ENCODE data around the gene DGKZ. TPM values are rescaled to one million over a fixed set of nuclear protein-coding genes. Genes with fewer than 3 reads are reported as not detected.
A peak's percentile ranks its signal among the peaks of the same experiment; 100 is the strongest.

DGKZ gene
- total and polyA plus RNA-seq, 3 experiments from 2014 or later = 85.8 to 87.4 (median 87.2) TPM

- CTCF ChIA-PET = interaction anchor here (1.3 to 1.7 kb wide), 2 partner anchors 8 to 28 kb away, joined by 4 to 6 read pairs; no protein-coding TSS in a partner anchor
- peak within 1 kb of the TSS; percentile 43 for H3K27ac ChIP-seq (ENCODE audit: low read depth, low read length)
Measured at GRCh38 chr11:46381048-46381818, 34.0 kb downstream of the DGKZ start, which contains the start of gene MDK. Gene MDK (plus strand): TSS chr11:46381669. CDS start chr11:46382058, 389 bp downstream.

DNA sequence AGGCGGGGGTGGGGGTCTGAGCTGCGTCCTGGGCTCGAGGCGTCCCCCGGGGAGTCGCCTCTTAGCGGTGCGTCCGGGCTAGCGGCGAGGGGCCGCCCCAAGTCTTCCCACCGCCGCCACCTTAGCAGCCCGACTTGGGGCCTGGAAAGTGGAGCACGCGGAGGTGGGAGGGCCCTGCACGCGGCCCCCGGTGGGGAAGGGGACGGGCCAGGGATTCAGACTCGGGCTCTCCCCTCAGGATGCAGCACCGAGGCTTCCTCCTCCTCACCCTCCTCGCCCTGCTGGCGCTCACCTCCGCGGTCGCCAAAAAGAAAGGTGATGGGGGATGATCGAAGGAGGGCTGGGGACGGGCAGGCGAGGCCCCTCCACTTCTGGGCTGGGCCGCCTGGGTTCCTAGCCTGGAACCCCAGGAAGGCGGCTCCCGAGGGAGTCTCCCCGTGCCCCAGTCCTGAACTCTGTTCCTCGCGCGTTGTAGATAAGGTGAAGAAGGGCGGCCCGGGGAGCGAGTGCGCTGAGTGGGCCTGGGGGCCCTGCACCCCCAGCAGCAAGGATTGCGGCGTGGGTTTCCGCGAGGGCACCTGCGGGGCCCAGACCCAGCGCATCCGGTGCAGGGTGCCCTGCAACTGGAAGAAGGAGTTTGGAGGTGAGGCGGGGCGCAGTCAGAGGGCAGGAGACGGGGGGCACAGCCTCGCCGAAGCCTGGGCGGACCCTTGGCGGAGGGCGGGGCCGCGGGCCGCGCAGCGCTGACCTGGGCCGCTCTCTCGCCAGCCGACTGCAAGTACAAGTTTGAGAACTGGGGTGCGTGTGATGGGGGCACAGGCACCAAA is 34.8 kb downstream of the DGKZ start:
- POLR2A ChIA-PET = interaction anchor here (0.5 kb wide), 1 partner anchor 22 kb away, joined by 4 read pairs; no protein-coding TSS in a partner anchor
- CTCF ChIA-PET = no interaction called here
- H3K27me3 ChIP-seq (ENCODE audit: insufficient read depth, low read length, poor library complexity, severe bottlenecking) = peaks cover 16% of the 10 kb centered on the region
- no peak overlapping the region for H3K27ac Mint-ChIP-seq
- H3K4me1 Mint-ChIP-seq = peaks cover 5 to 24% (median 6%) of the 10 kb centered on the region in 3 donors
- H3K27me3 Mint-ChIP-seq = peaks cover 26 to 40% of the 10 kb centered on the region in 2 donors
- no peaks in the 10 kb centered on the region for H3K9me3 ChIP-seq (ENCODE audit: low read length)
- H3K4me3 ChIP-seq (ENCODE audit: low read length) = peak overlapping the region; percentile 28
- H3K4me1 ChIP-seq (ENCODE audit: insufficient read depth, low read length) = peaks cover 12% of the 10 kb centered on the region
- DNase-seq = no peak
- peaks cover 0 to 16% (median 11%) of the 10 kb centered on the region in 3 donors for H3K36me3 Mint-ChIP-seq
- peak overlapping the region; percentile 54 to 79 (median 69) for H3K4me3 Mint-ChIP-seq
- no peaks in the 10 kb centered on the region for H3K36me3 ChIP-seq (ENCODE audit: insufficient read depth, low read length)
- no peak overlapping the region for H3K27ac ChIP-seq (ENCODE audit: low read depth, low read length)
- peaks cover 0 to 3% (median 0%) of the 10 kb centered on the region in 5 donors for H3K9me3 Mint-ChIP-seq

More at GRCh38 chr11:46381048-46381818, 34.0 kb downstream of the DGKZ start, which contains the start of gene MDK:
- Mint-ChIP-seq H3K27me3 (peaks cover 20 to 32% of the 10 kb centered on the region in 2 donors), H3K4me1 (peaks cover 5 to 24% (median 6%) of the 10 kb centered on the region in 3 donors), H3K4me3 (peak within 1 kb of the TSS; percentile 61 to 90 (median 75)), H3K27ac (peak within 1 kb of the TSS in 2 of 8 donors; percentile 9 to 26), H3K9me3 (peaks cover 0 to 3% (median 0%) of the 10 kb centered on the region in 5 donors), H3K36me3 (peaks cover 0 to 24% (median 5%) of the 10 kb centered on the region in 3 donors)
- H3K4me1 ChIP-seq (ENCODE audit: insufficient read depth, low read length) = peaks cover 12% of the 10 kb centered on the region
- DNase-seq = no peak
- no peaks in the 10 kb centered on the region for H3K9me3 ChIP-seq (ENCODE audit: low read length)
- H3K4me3 ChIP-seq (ENCODE audit: low read length) = peak within 1 kb of the TSS; percentile 59
- H3K27me3 ChIP-seq (ENCODE audit: insufficient read depth, low read length, poor library complexity, severe bottlenecking) = peaks cover 16% of the 10 kb centered on the region
- peaks cover 4% of the 10 kb centered on the region for H3K36me3 ChIP-seq (ENCODE audit: insufficient read depth, low read length)
- POLR2A ChIA-PET = interaction anchor here (1.3 kb wide), 1 partner anchor 31 kb away, joined by 5 read pairs; no protein-coding TSS in a partner anchor

DNA sequence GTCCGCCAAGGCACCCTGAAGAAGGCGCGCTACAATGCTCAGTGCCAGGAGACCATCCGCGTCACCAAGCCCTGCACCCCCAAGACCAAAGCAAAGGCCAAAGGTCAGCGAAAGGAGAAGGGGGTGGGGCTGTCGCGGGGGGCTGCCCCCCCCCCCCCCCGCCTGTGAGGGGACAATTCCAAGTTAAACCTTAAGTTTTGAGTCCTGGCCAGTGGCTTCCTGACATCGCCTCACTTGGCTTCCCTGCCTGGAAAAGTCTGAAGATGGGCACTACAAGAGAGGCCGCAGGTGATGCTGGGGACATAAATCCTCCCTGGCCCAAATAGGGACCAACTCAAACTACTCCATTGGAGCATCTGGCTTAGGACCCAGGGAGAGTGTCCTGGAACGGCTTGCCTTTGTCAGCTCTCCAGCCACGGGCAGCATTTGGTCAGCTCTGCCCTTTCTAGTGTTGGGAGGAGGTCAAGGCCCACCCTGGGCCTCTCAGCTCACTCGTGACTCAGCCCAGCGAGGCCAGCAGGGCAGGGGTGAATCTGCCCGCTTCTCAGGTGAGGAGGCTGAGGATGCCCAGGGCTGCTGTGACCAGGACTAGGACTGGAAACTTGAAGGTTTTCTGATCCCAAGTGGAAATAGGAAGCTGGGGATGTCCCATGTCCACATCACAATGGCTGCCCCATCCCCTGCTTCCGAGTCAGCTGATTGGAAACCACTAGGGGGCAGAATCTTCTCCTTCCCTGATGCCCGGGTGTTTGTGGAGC is 35.6 kb downstream of the DGKZ start:
- no peaks in the 10 kb centered on the region for H3K9me3 ChIP-seq (ENCODE audit: low read length)
- peaks cover 12% of the 10 kb centered on the region for H3K4me1 ChIP-seq (ENCODE audit: insufficient read depth, low read length)
- peak overlapping the region; percentile 28 for H3K4me3 ChIP-seq (ENCODE audit: low read length)
- peaks cover 16% of the 10 kb centered on the region for H3K27me3 ChIP-seq (ENCODE audit: insufficient read depth, low read length, poor library complexity, severe bottlenecking)
- Mint-ChIP-seq H3K27me3 (peaks cover 30 to 46% of the 10 kb centered on the region in 2 donors), H3K36me3 (peaks cover 0 to 8% (median 7%) of the 10 kb centered on the region in 3 donors), H3K4me3 (peak overlapping the region in 3 of 7 donors; percentile 54 to 56 (median 55)), H3K4me1 (peaks cover 5 to 24% (median 9%) of the 10 kb centered on the region in 3 donors), H3K27ac (no peak overlapping the region), H3K9me3 (peaks cover 0 to 3% (median 0%) of the 10 kb centered on the region in 5 donors)
- CTCF ChIA-PET = interaction anchor here (1.5 kb wide), 1 partner anchor 10 kb away, joined by 6 read pairs; no protein-coding TSS in a partner anchor
- H3K36me3 ChIP-seq (ENCODE audit: insufficient read depth, low read length) = no peaks in the 10 kb centered on the region
- H3K27ac ChIP-seq (ENCODE audit: low read depth, low read length) = no peak overlapping the region
- DNase-seq = no peak
- POLR2A ChIA-PET = interaction anchor here (0.5 kb wide), 1 partner anchor 23 kb away, joined by 4 read pairs; no protein-coding TSS in a partner anchor

GRCh38 chr11:46383404-46383758 is 36.1 kb downstream of the DGKZ start:
- H3K9me3 ChIP-seq (ENCODE audit: low read length) = no peaks in the 10 kb centered on the region
- H3K27me3 Mint-ChIP-seq = peaks cover 35 to 52% of the 10 kb centered on the region in 2 donors
- H3K4me1 ChIP-seq (ENCODE audit: insufficient read depth, low read length) = peaks cover 12% of the 10 kb centered on the region
- peaks cover 11 to 30% (median 14%) of the 10 kb centered on the region in 3 donors for H3K4me1 Mint-ChIP-seq
- H3K36me3 ChIP-seq (ENCODE audit: insufficient read depth, low read length) = no peaks in the 10 kb centered on the region
- H3K4me3 ChIP-seq (ENCODE audit: low read length) = no peak overlapping the region
- CTCF ChIA-PET = interaction anchor here (1.5 kb wide), 1 partner anchor 9 kb away, joined by 6 read pairs; no protein-coding TSS in a partner anchor
- H3K27me3 ChIP-seq (ENCODE audit: insufficient read depth, low read length, poor library complexity, severe bottlenecking) = peaks cover 21% of the 10 kb centered on the region
- H3K27ac ChIP-seq (ENCODE audit: low read depth, low read length) = no peak overlapping the region
- H3K27ac Mint-ChIP-seq = no peak overlapping the region
- POLR2A ChIA-PET = no interaction called here
- peaks cover 0 to 3% (median 0%) of the 10 kb centered on the region in 5 donors for H3K9me3 Mint-ChIP-seq
- H3K36me3 Mint-ChIP-seq = peaks cover 0 to 6% (median 2%) of the 10 kb centered on the region in 3 donors
- DNase-seq = no peak
- peak overlapping the region in 4 of 7 donors; percentile 34 to 56 (median 45) for H3K4me3 Mint-ChIP-seq

- DNase-seq = no peak
Measured at GRCh38 chr11:46383974-46384701, 36.9 kb downstream of the DGKZ start.

DNA sequence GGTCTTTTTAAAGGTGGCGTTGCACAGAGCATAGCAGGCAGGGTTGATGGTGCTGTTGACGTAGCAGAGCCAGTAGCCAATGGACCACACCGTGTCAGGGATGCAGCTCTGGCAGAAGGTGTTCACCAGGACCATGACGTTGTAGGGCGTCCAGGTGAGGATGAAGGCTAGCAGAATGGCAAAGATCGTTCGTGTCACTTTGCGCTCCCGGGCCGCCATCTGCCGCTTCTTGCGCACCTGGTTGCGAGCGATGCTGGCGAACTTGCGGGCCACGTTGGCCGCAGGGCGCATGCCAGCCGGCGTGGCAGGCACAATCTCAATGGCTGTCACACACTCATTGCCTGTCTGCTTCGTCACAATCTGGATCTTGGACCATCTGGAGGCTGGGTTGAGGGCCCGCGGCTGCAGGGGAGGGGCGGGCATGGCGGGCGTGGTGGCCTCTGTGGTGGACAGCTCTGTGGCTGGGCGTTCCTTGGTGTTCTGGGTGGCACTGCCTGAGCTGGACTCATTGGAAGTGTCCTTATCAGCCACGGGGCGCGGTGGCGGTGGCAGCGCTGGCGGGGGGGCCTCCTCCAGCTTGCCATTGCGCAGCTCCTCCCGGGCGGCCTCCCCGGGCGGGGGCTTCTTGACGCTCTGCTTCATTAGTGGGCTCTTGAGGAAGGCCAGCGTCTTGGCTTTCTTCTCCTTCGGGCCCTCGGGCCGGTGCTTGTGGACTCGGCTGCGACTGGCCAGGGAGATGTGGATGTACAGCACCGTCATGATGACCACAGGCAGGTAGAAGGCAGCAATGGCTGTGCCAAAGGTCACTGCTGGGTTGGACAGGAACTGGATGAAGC is 38.1 kb downstream of the DGKZ start:
- Mint-ChIP-seq H3K27ac (no peak overlapping the region), H3K4me3 (peak overlapping the region in 1 of 7 donors; percentile 52), H3K4me1 (peaks cover 17 to 38% (median 22%) of the 10 kb centered on the region in 3 donors), H3K27me3 (peaks cover 50 to 72% of the 10 kb centered on the region in 2 donors), H3K36me3 (peaks cover 0 to 6% (median 0%) of the 10 kb centered on the region in 3 donors), H3K9me3 (peaks cover 0 to 3% (median 0%) of the 10 kb centered on the region in 5 donors)
- no peaks in the 10 kb centered on the region for H3K36me3 ChIP-seq (ENCODE audit: insufficient read depth, low read length)
- DNase-seq = no peak
- peaks cover 41% of the 10 kb centered on the region for H3K27me3 ChIP-seq (ENCODE audit: insufficient read depth, low read length, poor library complexity, severe bottlenecking)
- no peaks in the 10 kb centered on the region for H3K9me3 ChIP-seq (ENCODE audit: low read length)
- ChIA-PET CTCF (no interaction called here), POLR2A (no interaction called here)
- H3K27ac ChIP-seq (ENCODE audit: low read depth, low read length) = no peak overlapping the region
- peaks cover 22% of the 10 kb centered on the region for H3K4me1 ChIP-seq (ENCODE audit: insufficient read depth, low read length)
- H3K4me3 ChIP-seq (ENCODE audit: low read length) = no peak overlapping the region

More at GRCh38 chr11:46383974-46384701, 36.9 kb downstream of the DGKZ start:
- Mint-ChIP-seq H3K4me1 (peaks cover 14 to 30% (median 17%) of the 10 kb centered on the region in 3 donors), H3K27me3 (peaks cover 41 to 59% of the 10 kb centered on the region in 2 donors), H3K36me3 (peaks cover 0 to 6% (median 0%) of the 10 kb centered on the region in 3 donors), H3K9me3 (peaks cover 0 to 3% (median 0%) of the 10 kb centered on the region in 5 donors), H3K27ac (no peak overlapping the region), H3K4me3 (peak overlapping the region in 3 of 7 donors; percentile 34 to 38 (median 35))
- no peak overlapping the region for H3K4me3 ChIP-seq (ENCODE audit: low read length)
- no peaks in the 10 kb centered on the region for H3K36me3 ChIP-seq (ENCODE audit: insufficient read depth, low read length)
- ChIA-PET POLR2A (no interaction called here), CTCF (interaction anchor here (1.5 kb wide), 1 partner anchor 8 kb away, joined by 6 read pairs; no protein-coding TSS in a partner anchor)
- peaks cover 12% of the 10 kb centered on the region for H3K4me1 ChIP-seq (ENCODE audit: insufficient read depth, low read length)
- no peaks in the 10 kb centered on the region for H3K9me3 ChIP-seq (ENCODE audit: low read length)
- peaks cover 28% of the 10 kb centered on the region for H3K27me3 ChIP-seq (ENCODE audit: insufficient read depth, low read length, poor library complexity, severe bottlenecking)
- no peak overlapping the region for H3K27ac ChIP-seq (ENCODE audit: low read depth, low read length)
